HG02798 (cell line): ENCODE measurements around the gene F2RL2.
A peak's percentile ranks its signal among the peaks of the same experiment; 100 is the strongest.

Experiments used
- ATAC-seq: cut with Tn5 transposase; IDR thresholded peaks from one replicate; pipeline ENCODE4 v1.9.1; 2021; ENCODE audit warnings: mild to moderate bottlenecking; ENCODE audit not compliant: unreplicated experiment, poor library complexity

Gene F2RL2

DNA sequence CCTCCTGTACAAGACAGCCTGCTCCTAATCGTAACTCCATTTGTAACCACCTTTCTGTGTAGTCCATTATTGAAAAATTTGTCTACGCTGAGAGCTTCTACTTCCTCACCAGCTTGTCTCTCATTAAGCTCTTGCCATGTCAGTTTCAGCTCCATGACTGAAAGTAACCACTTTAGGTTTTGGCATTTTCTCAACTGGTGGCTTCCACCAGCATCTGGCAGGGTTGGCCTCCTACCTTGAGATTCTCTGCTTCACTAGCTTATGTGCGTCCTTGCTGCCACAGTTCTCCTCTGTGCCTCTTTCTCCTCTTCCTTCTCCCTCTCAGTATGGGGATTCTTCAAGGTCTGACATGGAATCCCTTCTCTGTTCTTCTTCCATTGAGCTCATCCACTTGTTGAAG lies 31.8 kb downstream of the F2RL2 start:
- ATAC-seq: no peak

DNA sequence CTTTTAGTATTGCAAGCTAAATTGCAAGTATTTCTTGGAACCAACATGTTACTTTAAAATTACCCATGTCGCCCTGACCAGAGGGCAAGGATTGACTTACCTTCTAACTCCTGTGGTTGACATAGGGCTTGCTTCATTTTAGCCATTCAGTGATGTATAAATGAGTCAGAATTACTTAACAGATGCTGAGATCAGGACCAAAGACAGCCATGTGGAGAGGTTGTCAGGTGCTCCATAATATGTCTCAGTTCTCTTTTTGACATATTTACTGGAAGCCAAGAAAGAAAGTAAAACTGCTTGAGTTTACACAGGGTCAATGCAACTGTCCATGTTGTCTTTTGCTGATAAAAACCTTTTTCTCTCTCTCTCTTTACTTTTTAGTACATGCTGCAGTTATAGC lies 33.2 kb downstream of the F2RL2 start:
- ATAC-seq: peak; percentile 95

- ATAC-seq: no peak
Measured at GRCh38 chr5:76586531-76586930, 36.7 kb downstream of the F2RL2 start.

DNA sequence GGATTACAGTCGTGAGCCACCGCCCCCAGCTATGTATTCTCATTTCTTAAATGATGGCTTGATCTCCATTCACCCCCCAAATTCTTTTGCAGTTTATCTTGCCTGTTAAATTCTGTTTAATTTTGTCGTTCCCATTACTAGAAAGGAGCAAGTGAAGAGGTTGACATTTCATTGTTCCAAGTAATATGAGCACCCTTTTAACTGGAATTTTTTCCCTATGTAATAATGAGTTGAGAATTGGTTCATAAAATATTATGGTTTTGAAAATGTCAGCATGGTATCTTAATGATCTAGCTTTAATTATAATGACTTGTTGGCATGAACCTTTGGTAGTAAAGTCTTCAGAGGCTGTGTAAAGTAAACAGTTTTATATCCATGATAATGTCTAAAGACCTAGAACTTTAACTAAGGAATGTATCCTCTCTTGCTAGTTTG lies 37.4 kb downstream of the F2RL2 start:
- ATAC-seq: no peak

GRCh38 chr5:76583163-76584047 lies 39.8 kb downstream of the F2RL2 start:
- no peak for ATAC-seq

- peak; percentile 86 for ATAC-seq
Measured at GRCh38 chr5:76582230-76583162, 40.7 kb downstream of the F2RL2 start.

DNA sequence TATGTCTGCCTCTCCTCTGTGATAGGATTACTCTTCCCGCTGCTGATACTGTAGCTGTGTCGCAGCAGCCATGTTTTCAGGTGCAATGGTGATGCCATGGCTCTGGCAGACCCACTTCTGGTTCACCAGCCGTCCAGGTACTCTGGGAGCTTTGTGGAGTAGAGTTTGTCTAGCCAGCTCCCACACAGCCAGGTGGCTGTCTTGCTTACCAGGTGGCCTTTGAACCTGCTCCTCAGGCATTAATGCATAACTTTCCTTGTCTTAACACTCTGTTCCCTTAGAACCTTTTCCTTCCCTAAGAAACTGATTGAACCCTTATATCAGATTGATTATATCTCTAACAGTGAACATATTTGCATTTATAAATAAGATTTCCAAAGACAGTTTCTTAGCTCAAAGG lies 42.2 kb downstream of the F2RL2 start:
- no peak for ATAC-seq

DNA sequence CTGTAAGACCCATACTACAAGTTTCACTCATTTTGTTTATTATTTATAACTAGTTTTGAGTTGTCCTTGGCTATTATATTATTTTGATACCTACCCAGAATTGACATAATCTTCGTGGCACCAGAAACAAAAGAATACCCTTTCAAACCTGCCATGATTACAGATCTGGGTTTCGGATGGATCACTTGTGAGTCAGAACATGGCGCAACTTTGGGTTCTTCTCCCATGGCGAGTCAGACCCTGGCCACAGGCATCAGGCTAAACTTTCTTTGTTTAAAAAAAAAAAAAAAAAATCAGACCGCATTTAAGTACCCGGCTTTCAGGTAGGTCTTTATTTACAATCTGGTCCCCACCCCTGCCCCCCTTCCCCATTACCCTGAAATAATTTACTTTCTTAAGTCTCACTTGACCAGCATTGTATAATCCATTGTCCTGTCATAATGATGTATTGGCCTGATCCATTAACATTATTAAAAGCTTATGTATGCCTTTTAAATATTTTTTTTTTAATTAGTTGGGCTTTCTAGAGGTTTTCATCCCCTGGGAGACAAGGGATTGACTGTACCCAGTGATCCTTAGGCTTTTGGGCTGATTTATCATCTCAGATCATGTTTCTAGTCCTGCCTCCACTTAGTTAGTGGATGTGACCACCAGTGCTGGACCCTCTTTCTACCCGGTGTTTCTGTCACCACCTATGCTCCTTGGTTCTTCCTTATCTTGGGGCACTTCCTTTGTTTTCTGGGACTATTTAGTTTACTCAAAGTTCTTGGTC lies 43.9 kb downstream of the F2RL2 start:
- no peak for ATAC-seq

DNA sequence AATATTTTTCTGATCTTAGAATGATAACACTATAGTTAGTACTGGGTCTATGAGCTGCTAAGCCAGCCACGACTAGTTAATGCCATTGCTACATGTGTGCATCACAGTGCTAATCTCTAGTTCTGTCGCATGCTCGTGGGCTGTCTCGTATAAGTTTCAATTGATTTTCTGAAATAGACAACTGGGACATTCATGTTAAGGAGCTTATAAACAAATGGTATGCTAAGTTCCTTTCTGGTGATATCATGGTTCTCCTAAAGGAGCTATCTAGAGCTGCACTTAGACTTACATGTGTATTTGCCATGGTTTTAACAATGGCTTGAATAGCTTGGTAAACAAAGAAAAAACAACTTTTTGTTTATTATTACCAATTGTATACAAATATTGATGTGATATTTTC lies 46.2 kb downstream of the F2RL2 start:
- no peak for ATAC-seq

GRCh38 chr5:76576450-76576849 lies 46.8 kb downstream of the F2RL2 start:
- no peak for ATAC-seq

GRCh38 chr5:76571559-76571958 lies 51.6 kb downstream of the F2RL2 start:
- ATAC-seq: no peak

DNA sequence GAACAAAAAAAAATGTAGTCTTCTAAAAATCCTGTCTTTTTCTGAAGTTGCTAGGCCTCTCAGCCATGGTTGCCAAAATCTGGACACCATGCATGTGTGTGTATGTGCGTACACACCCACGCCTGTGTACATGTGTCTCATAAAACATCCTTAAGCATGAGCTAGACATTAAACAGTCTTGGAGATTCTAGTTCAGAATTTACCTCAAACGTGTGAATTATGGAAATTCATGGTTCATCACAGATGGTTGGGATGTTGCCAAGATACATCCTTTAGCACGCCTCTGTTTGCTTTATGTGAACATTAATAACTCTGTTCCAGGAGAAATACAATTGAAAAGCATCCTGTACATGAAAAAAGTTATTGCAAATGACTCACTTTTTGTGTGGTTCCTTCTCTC lies 53.0 kb downstream of the F2RL2 start:
- ATAC-seq: no peak
